CD14-positive monocyte (primary cell): ENCODE data around the gene DPRX. TPM values are rescaled to one million over a fixed set of nuclear protein-coding genes. Genes with fewer than 3 reads are reported as not detected.

Source experiments
- DNase-seq, 3 donors: peaks; one replicate each; pipeline ENCODE4 v3.0.0-alpha.2; 2011 to 2022
- H2AFZ ChIP-seq: 2 replicates; pipeline ENCODE4 v1.6.0; 2012; ENCODE audit warnings: mild to moderate bottlenecking, low read depth, low read length, inconsistent platforms; ENCODE audit not compliant: insufficient read depth, poor library complexity, severe bottlenecking
- H3K27ac ChIP-seq, 2 donors: 1 replicate in 1 of 2; 2 replicates in 1 of 2; pipeline ENCODE4 v1.5.1; 2012 to 2013; ENCODE audit warnings: low read length in 2 of 2, control low read depth in 1 of 2, inconsistent platforms in 1 of 2, low read depth in 1 of 2, mild to moderate bottlenecking in 1 of 2
- H3K27me3 ChIP-seq, 2 donors: one replicate each; pipeline versions ENCODE4 v1.6.0 to v1.6.1; 2011 to 2013; ENCODE audit warnings: low read length in 2 of 2; ENCODE audit not compliant: control insufficient read depth in 2 of 2, insufficient read depth in 2 of 2
- H3K36me3 ChIP-seq, 2 donors: replicated peaks in 1 of 2; 1 replicate in 1 of 2; 2 replicates in 1 of 2; pipeline versions ENCODE4 v1.5.1 to v1.6.1; 2012 to 2013; ENCODE audit warnings: low read length in 2 of 2, control low read depth in 1 of 2, inconsistent platforms in 1 of 2, mild to moderate bottlenecking in 1 of 2; ENCODE audit not compliant: insufficient read depth in 2 of 2, control insufficient read depth in 1 of 2
- H3K4me1 ChIP-seq, 2 donors: 1 replicate in 1 of 2; 2 replicates in 1 of 2; pipeline versions ENCODE4 v1.5.1 to v1.6.1; 2012 to 2013; ENCODE audit warnings: low read length in 2 of 2, control low read depth in 1 of 2, inconsistent platforms in 1 of 2, mild to moderate bottlenecking in 1 of 2, moderate library complexity in 1 of 2; ENCODE audit not compliant: insufficient read depth in 2 of 2, control insufficient read depth in 1 of 2
- H3K4me2 ChIP-seq: replicated peaks from 2 replicates; pipeline ENCODE3; 2012; ENCODE audit warnings: low read length, moderate library complexity, mild to moderate bottlenecking; ENCODE audit not compliant: poor library complexity, severe bottlenecking; ENCODE audit errors: extremely low read depth
- H3K4me3 ChIP-seq, 3 experiments: fragments of 200-600 bp in 1 of 3; sonication (generic) in 1 of 3; replicated peaks in 1 of 3; 1 replicate in 2 of 3; 2 replicates in 1 of 3; pipeline ENCODE4 v1.5.1; 2011 to 2013; ENCODE audit warnings: low read length in 3 of 3, mild to moderate bottlenecking in 3 of 3, control low read depth in 2 of 3, low read depth in 2 of 3, inconsistent platforms in 1 of 3, moderate library complexity in 1 of 3
- H3K79me2 ChIP-seq: 2 replicates; pipeline ENCODE4 v1.6.0; 2012; ENCODE audit warnings: mild to moderate bottlenecking, control low read depth, inconsistent platforms, low read length, moderate library complexity; ENCODE audit not compliant: insufficient read depth
- H3K9ac ChIP-seq: 2 replicates; pipeline ENCODE4 v1.6.0; 2017; ENCODE audit warnings: low read length, mild to moderate bottlenecking; ENCODE audit not compliant: insufficient read depth, poor library complexity, severe bottlenecking
- H3K9me3 ChIP-seq, 2 donors: replicated peaks in 1 of 2; 1 replicate in 1 of 2; 2 replicates in 1 of 2; pipeline versions ENCODE4 v1.5.1 to v1.6.1; 2012 to 2013; ENCODE audit warnings: low read length in 2 of 2, control low read depth in 1 of 2; ENCODE audit not compliant: control insufficient read depth in 1 of 2, insufficient read depth in 1 of 2
- H4K20me1 ChIP-seq: 2 replicates; pipeline ENCODE4 v1.6.0; 2012; ENCODE audit warnings: mild to moderate bottlenecking, low read length, control low read depth, moderate library complexity; ENCODE audit not compliant: insufficient read depth
- H3K27ac Mint-ChIP-seq, 7 donors: one replicate each; pipeline ENCODE4 v1.8.0; 2020; ENCODE audit warnings: mild to moderate bottlenecking in 7 of 7, mixed read lengths in 7 of 7, moderate library complexity in 6 of 7, inconsistent platforms in 2 of 7
- H3K27me3 Mint-ChIP-seq, 3 donors: one replicate each; pipeline ENCODE4 v1.8.0; 2021 to 2022; ENCODE audit warnings: low read depth in 3 of 3, mild to moderate bottlenecking in 3 of 3, mixed read lengths in 3 of 3, moderate library complexity in 3 of 3, inconsistent platforms in 1 of 3
- H3K36me3 Mint-ChIP-seq, 2 donors: one replicate each; pipeline ENCODE4 v1.8.0; 2020; ENCODE audit warnings: mixed read lengths in 2 of 2, inconsistent platforms in 1 of 2, mild to moderate bottlenecking in 1 of 2
- H3K4me1 Mint-ChIP-seq: one replicate; pipeline ENCODE4 v1.8.0; 2020; ENCODE audit warnings: mild to moderate bottlenecking, mixed read lengths
- H3K4me3 Mint-ChIP-seq, 2 donors: one replicate each; pipeline ENCODE4 v1.8.0; 2020; ENCODE audit warnings: mild to moderate bottlenecking in 2 of 2, mixed read lengths in 2 of 2, moderate library complexity in 1 of 2
- H3K9me3 Mint-ChIP-seq, 7 donors: one replicate each; pipeline ENCODE4 v1.8.0; 2020 to 2022; ENCODE audit warnings: mixed read lengths in 7 of 7, mild to moderate bottlenecking in 6 of 7, moderate library complexity in 6 of 7, inconsistent platforms in 2 of 7
- WGBS: methylation state at CpG from one replicate; pipeline ENCODE4 v1.1.5; 2013; ENCODE audit warnings: missing lambda C conversion rate; ENCODE audit not compliant: insufficient coverage; 5-methylcytosine and 5-hydroxymethylcytosine counted together
- intact Hi-C, 2 donors: fragments of 100-400 bp; cut with micrococcal nuclease; formaldehyde crosslinking; loops; one replicate each; pipeline versions ENCODE4 v1.15.0 to v1.15.1; 2023
- polyA plus RNA-seq, 3 donors: library from polyadenylated mRNA; depleted of rRNA in 1 of 3; unstranded in 2 of 3; stranded (reverse) in 1 of 3; fragments of 300-500 nt in 2 of 3; fragments of >200 nt in 1 of 3; fragmentation: Illumina TruSeq in 2 of 3; gene quantifications; 1 replicate in 2 of 3; 2 replicates in 1 of 3; pipeline ENCODE4 v1.2.3, GENCODE V29; 2012 to 2021
- TF ChIP-seq, protein P1 (sequence below): fragments of 200-600 bp; IDR thresholded peaks from one replicate; pipeline ENCODE4 v1.8.0; 2022; ENCODE audit warnings: antibody characterized with exemption, mild to moderate bottlenecking

DPRX gene
- polyA plus RNA-seq, 3 donors, result not detected

DNA sequence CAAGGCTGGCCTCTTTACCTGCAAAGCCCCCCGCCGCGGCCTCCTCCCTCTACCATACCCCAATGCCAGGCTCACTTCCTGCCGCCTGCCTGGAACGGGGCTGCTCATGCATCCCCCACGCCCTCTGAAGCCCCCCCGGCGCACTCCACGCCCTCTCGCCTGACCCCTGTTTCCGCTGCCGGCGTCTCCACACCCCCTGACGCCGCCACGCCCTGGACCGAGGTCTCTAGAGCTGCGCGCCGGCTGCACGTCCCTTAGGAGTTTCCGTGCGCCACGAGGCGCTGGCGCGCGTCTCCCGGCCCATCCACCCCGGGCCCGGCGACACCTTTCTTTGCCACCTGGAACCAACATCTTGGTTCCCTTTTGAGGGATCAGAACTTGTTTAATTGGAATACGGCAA, 16.0 kb downstream of the DPRX start:
- no peak for DNase-seq
- Mint-ChIP-seq H3K36me3 (no peaks in the 10 kb centered on the region), H3K27ac (no peak overlapping the region), H3K4me1 (no peaks in the 10 kb centered on the region), H3K27me3 (peaks cover 2 to 4% (median 2%) of the 10 kb centered on the region in 3 donors), H3K9me3 (peaks cover 32 to 66% (median 53%) of the 10 kb centered on the region in 7 donors), H3K4me3 (no peak overlapping the region)
- Histone ChIP-seq H3K4me2 (no peak overlapping the region), H3K27ac (no peak overlapping the region), H3K36me3 (no peaks in the 10 kb centered on the region), H4K20me1 (no peaks in the 10 kb centered on the region), H2AFZ (no peak overlapping the region), H3K9ac (no peak overlapping the region), H3K27me3 (no peaks in the 10 kb centered on the region), H3K9me3 (peaks cover 51 to 56% of the 10 kb centered on the region in 2 donors), H3K4me1 (no peaks in the 10 kb centered on the region), H3K79me2 (no peaks in the 10 kb centered on the region), H3K4me3 (no peak overlapping the region)
- 98% methylated on average over 31 of the region's 33 CpGs for WGBS
- TF ChIP-seq, protein P1, sequence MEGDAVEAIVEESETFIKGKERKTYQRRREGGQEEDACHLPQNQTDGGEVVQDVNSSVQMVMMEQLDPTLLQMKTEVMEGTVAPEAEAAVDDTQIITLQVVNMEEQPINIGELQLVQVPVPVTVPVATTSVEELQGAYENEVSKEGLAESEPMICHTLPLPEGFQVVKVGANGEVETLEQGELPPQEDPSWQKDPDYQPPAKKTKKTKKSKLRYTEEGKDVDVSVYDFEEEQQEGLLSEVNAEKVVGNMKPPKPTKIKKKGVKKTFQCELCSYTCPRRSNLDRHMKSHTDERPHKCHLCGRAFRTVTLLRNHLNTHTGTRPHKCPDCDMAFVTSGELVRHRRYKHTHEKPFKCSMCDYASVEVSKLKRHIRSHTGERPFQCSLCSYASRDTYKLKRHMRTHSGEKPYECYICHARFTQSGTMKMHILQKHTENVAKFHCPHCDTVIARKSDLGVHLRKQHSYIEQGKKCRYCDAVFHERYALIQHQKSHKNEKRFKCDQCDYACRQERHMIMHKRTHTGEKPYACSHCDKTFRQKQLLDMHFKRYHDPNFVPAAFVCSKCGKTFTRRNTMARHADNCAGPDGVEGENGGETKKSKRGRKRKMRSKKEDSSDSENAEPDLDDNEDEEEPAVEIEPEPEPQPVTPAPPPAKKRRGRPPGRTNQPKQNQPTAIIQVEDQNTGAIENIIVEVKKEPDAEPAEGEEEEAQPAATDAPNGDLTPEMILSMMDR, result no peak
- intact Hi-C loops, result no loop called here

DNA sequence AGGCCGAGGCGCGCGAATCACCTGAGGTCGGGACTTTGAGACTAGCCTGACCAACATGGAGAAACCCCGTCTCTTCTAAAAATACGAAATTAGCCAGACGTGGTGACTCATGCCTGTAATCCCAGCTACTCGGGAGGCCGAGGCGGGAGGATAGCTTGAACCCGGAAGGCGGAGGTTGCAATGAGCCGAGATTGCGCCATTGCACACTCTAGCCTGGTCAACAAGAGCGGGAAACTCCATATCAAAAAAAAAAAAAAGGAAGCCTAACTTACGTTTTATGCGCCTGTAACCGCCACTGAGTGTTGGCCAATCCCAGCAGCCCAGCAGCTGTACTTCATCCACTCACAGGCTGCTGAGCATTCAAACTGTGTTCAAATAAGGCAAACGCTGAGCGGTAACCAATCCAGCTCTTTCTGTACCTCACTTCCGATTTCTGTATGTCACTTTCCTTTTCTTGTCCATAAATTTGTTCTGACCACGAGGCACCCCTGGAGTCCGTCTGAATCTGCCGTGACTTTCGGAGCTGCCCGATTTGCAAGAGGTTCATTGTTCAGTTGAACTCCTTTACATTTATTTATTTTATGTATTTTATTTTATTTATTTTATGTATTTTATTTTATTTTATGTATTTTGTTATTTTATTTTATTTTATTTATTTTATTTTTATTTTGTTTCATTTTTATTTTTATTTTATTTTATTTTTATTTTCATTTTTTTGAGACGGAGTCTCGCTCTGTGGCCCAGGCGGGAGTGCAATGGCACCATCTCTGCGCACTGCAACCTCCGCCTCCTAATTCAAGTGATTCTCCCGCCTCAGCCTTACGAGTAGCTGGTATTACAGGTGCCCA, 18.2 kb downstream of the DPRX start:
- Histone ChIP-seq H2AFZ (no peak overlapping the region), H3K4me3 (no peak overlapping the region), H3K4me2 (no peak overlapping the region), H3K36me3 (no peaks in the 10 kb centered on the region), H3K79me2 (no peaks in the 10 kb centered on the region), H3K9ac (no peak overlapping the region), H4K20me1 (no peaks in the 10 kb centered on the region), H3K27me3 (no peaks in the 10 kb centered on the region), H3K27ac (no peak overlapping the region), H3K4me1 (no peaks in the 10 kb centered on the region), H3K9me3 (peaks cover 67 to 72% of the 10 kb centered on the region in 2 donors)
- TF ChIP-seq, protein P1, result no peak
- no peaks in the 10 kb centered on the region for H3K36me3 Mint-ChIP-seq
- peak overlapping the region in 1 of 7 donors; percentile 63 for H3K27ac Mint-ChIP-seq
- DNase-seq, result no peak
- H3K27me3 Mint-ChIP-seq, result no peaks in the 10 kb centered on the region
- H3K4me1 Mint-ChIP-seq, result no peaks in the 10 kb centered on the region
- peaks cover 33 to 79% (median 59%) of the 10 kb centered on the region in 7 donors for H3K9me3 Mint-ChIP-seq
- H3K4me3 Mint-ChIP-seq, result no peak overlapping the region
- intact Hi-C loops, result no loop called here
- over 99% methylated on average over 25 of the region's 34 CpGs for WGBS
